SU-DHL-6 (cell line): ENCODE data around the gene KRTAP9-8.

ENCODE experiments used
- H2AFZ ChIP-seq: fragments of 200-600 bp; sonication (generic); 2 replicates; pipeline ENCODE4 v1.6.1; 2014; ENCODE audit warnings: low read depth, mild to moderate bottlenecking, moderate library complexity, mixed read lengths, antibody characterized with exemption, low read length; ENCODE audit not compliant: severe bottlenecking
- H3F3A ChIP-seq: fragments of 200-600 bp; shearing (Covaris generic); 2 replicates; pipeline ENCODE4 v1.6.0; 2016; ENCODE audit warnings: antibody characterized with exemption, mild to moderate bottlenecking; ENCODE audit not compliant: insufficient read depth
- H3K27ac ChIP-seq: fragments of 200-600 bp; sonication (generic); 2 replicates; pipeline ENCODE4 v1.5.1; 2016; ENCODE audit warnings: low read depth, mild to moderate bottlenecking, low read length, moderate library complexity, mixed read lengths
- H3K27me3 ChIP-seq: fragments of 200-600 bp; sonication (generic), shearing (Covaris generic); 2 replicates; pipeline ENCODE4 v1.6.0; 2014; ENCODE audit warnings: mild to moderate bottlenecking, low read length
- H3K36me3 ChIP-seq: fragments of 200-600 bp; sonication (generic); 2 replicates; pipeline ENCODE4 v1.6.1; 2014; ENCODE audit warnings: mild to moderate bottlenecking, low read length, mixed read lengths
- H3K4me2 ChIP-seq: fragments of 300-600, 200-600 bp; shearing (Covaris generic), sonication (generic); 2 replicates; pipeline ENCODE4 v1.6.0; 2014; ENCODE audit warnings: low read length, low read depth, mild to moderate bottlenecking; ENCODE audit not compliant: poor library complexity, severe bottlenecking
- H3K4me3 ChIP-seq: fragments of 200-600 bp; sonication (generic); 2 replicates; pipeline ENCODE4 v1.5.1; 2014; ENCODE audit warnings: antibody characterized with exemption, low read length, mild to moderate bottlenecking, mixed read lengths; ENCODE audit not compliant: insufficient read depth, poor library complexity, severe bottlenecking
- H3K79me2 ChIP-seq: fragments of 200-600 bp; sonication (generic); 2 replicates; pipeline ENCODE4 v1.6.1; 2014; ENCODE audit warnings: mild to moderate bottlenecking, low read length, moderate library complexity; ENCODE audit not compliant: insufficient read depth
- H3K9ac ChIP-seq: fragments of 200-600 bp; sonication (generic); 2 replicates; pipeline ENCODE4 v1.7.0; 2014; ENCODE audit warnings: mild to moderate bottlenecking, low read length
- H3K9me2 ChIP-seq: fragments of 200-600 bp; sonication (generic); replicated peaks from 2 replicates; pipeline ENCODE4 v1.6.1; 2014; ENCODE audit warnings: low read length; ENCODE audit not compliant: insufficient read depth
- H3K9me3 ChIP-seq: fragments of 200-600 bp; sonication (generic); 2 replicates; pipeline ENCODE4 v1.6.1; 2014; ENCODE audit warnings: low read length, mixed read lengths; ENCODE audit not compliant: insufficient read depth
- H4K20me1 ChIP-seq: fragments of 200-600 bp; sonication (generic); 2 replicates; pipeline ENCODE4 v1.6.1; 2014; ENCODE audit warnings: low read depth, mild to moderate bottlenecking, antibody characterized with exemption, low read length, moderate library complexity, mixed read lengths
- EZH2phosphoT487 ChIP-seq: fragments of 200-600 bp; sonication (generic), shearing (Covaris generic); conservative IDR thresholded peaks from 2 replicates; pipeline ENCODE4 v1.6.1; 2018; ENCODE audit warnings: mild to moderate bottlenecking, antibody characterized with exemption, low read length, moderate library complexity, mixed read lengths
- TF ChIP-seq, protein P1 (sequence below): fragments of 200-600 bp; sonication (generic); IDR thresholded peaks from one replicate; pipeline ENCODE4 v1.5.1; 2017; ENCODE audit warnings: antibody characterized with exemption, mild to moderate bottlenecking, low read length, moderate library complexity; ENCODE audit not compliant: insufficient read depth, poor library complexity, severe bottlenecking

Gene KRTAP9-8

DNA sequence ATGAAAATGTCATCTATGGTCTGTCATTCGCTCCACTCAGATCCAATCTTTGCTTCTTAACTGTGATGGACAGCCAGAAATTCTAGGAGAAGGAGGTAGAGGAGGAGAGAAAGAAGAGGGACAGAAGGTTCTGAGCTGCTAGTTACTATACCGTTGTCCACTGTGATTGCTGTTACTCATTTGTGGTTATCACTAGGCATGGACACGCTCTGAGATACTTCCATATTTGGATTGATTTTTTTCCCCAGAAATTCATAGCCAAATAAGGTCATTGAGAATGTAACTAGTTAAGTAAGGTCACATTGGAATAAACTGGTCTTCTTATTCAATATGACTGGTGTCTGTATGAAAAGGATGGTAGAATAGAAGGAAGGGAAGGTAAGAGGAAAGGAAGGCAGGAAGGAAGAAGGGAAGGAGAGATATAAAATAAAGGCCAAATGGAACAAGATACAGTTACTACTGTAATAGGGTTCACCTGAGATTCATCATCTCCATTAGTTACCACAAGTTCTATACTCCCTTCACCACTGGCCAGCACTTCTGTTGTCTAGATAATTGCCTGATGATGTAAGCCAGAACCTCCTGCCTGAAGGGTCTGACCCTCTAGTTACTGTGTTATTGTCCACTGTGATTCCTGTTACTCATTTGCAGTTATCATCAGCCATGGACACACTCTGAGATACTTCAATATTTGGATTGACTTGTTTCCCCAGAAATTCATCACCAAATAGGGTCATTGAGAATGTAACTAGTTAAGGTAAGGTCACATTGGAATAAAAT lies 40.6 kb downstream of the KRTAP9-8 start:
- no peaks in the 10 kb centered on the region for H3K9me3 ChIP-seq
- H2AFZ ChIP-seq = no peak overlapping the region
- H4K20me1 ChIP-seq = no peaks in the 10 kb centered on the region
- no peaks in the 10 kb centered on the region for H3K79me2 ChIP-seq
- H3K36me3 ChIP-seq = no peaks in the 10 kb centered on the region
- H3F3A ChIP-seq = no peaks in the 10 kb centered on the region
- no peak overlapping the region for H3K4me2 ChIP-seq
- no peak overlapping the region for H3K9ac ChIP-seq
- H3K27ac ChIP-seq = no peak overlapping the region
- H3K4me3 ChIP-seq = no peak overlapping the region
- H3K27me3 ChIP-seq = no peaks in the 10 kb centered on the region
- H3K9me2 ChIP-seq = no peaks in the 10 kb centered on the region
- no peak for TF ChIP-seq EZH2phosphoT487
- TF ChIP-seq, protein P1, sequence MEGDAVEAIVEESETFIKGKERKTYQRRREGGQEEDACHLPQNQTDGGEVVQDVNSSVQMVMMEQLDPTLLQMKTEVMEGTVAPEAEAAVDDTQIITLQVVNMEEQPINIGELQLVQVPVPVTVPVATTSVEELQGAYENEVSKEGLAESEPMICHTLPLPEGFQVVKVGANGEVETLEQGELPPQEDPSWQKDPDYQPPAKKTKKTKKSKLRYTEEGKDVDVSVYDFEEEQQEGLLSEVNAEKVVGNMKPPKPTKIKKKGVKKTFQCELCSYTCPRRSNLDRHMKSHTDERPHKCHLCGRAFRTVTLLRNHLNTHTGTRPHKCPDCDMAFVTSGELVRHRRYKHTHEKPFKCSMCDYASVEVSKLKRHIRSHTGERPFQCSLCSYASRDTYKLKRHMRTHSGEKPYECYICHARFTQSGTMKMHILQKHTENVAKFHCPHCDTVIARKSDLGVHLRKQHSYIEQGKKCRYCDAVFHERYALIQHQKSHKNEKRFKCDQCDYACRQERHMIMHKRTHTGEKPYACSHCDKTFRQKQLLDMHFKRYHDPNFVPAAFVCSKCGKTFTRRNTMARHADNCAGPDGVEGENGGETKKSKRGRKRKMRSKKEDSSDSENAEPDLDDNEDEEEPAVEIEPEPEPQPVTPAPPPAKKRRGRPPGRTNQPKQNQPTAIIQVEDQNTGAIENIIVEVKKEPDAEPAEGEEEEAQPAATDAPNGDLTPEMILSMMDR = no peak

DNA sequence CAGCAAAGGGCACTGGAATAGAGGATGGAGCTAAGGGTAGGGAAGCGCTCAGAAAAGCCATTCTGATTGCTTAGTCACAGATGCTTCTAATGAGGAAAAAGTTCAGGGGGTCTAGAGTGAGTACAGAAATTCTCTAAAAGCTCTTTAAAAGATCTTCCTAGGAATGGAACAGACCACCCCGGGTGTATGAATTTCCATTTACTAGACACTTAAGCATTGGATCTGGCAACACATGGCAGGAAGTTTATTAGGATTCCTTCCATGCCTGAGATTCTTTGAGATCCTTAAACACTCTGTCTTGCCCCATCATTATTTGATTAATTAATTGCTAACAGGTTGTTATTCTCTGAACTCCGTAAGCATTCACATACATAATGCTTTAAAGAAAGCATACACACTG lies 46.2 kb downstream of the KRTAP9-8 start:
- Histone ChIP-seq H3K79me2 (no peaks in the 10 kb centered on the region), H3K27me3 (no peaks in the 10 kb centered on the region), H3F3A (no peaks in the 10 kb centered on the region), H3K4me3 (no peak overlapping the region), H3K36me3 (no peaks in the 10 kb centered on the region), H3K27ac (no peak overlapping the region), H3K9me3 (no peaks in the 10 kb centered on the region), H2AFZ (no peak overlapping the region), H3K9me2 (no peaks in the 10 kb centered on the region), H4K20me1 (no peaks in the 10 kb centered on the region), H3K9ac (no peak overlapping the region), H3K4me2 (no peak overlapping the region)
- TF ChIP-seq, protein P1 = no peak
- TF ChIP-seq EZH2phosphoT487 = no peak

DNA sequence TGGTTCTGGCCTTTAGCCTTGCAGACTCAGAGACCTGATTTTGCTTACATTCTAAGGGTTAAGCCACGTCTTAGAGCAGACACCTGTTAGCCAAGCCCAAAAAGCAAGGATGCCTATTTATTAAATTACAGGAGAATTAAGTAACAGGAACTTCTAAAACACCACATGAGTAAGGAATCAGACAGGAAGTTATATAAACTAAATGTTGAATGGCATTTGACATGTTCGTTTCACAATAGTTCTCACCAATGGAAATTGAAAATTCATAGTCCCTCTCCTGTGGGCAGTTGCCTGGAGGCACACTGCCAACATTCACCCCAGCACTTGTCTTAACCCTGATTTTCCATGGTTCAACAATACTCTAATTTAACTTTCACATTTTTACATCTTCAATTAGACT lies 46.7 kb downstream of the KRTAP9-8 start:
- H3K36me3 ChIP-seq = no peaks in the 10 kb centered on the region
- no peaks in the 10 kb centered on the region for H3K9me2 ChIP-seq
- H3K79me2 ChIP-seq = no peaks in the 10 kb centered on the region
- no peaks in the 10 kb centered on the region for H4K20me1 ChIP-seq
- H3F3A ChIP-seq = no peaks in the 10 kb centered on the region
- H3K4me3 ChIP-seq = no peak overlapping the region
- H3K4me2 ChIP-seq = no peak overlapping the region
- TF ChIP-seq, protein P1 = no peak
- no peak for TF ChIP-seq EZH2phosphoT487
- H3K9ac ChIP-seq = no peak overlapping the region
- H3K27ac ChIP-seq = no peak overlapping the region
- no peaks in the 10 kb centered on the region for H3K27me3 ChIP-seq
- H2AFZ ChIP-seq = no peak overlapping the region
- H3K9me3 ChIP-seq = no peaks in the 10 kb centered on the region
